OCI-LY7 (cell line): ENCODE data around the gene IGFBP2. TPM values are rescaled to one million over a fixed set of nuclear protein-coding genes. Genes with fewer than 3 reads are reported as not detected.

Experiments used
- BruUV-seq: library from RNA; stranded (reverse); fragments of 400-500 nt; replicated peaks from 2 replicates; lab custom pipeline; 2021; lab: Mats Ljungman, UMichigan
- CTCF ChIA-PET: fragments of 300-600 bp; sonication (Branson Sonifier 250); formaldehyde crosslinking; loops from one replicate; lab custom pipeline; 2022; ENCODE audit warnings: antibody characterized with exemption; ENCODE audit not compliant: unreplicated experiment; lab: Charles Lee
- POLR2A ChIA-PET: fragments of 300-600 bp; sonication (Branson Sonifier 250); formaldehyde crosslinking; loops from one replicate; lab custom pipeline; 2022; ENCODE audit warnings: antibody characterized with exemption; lab: Charles Lee
- DNase-seq: peaks from one replicate; pipeline ENCODE4 v3.0.0-alpha.2; 2015; ENCODE audit warnings: low spot score
- H2AFZ ChIP-seq: fragments of 200-600 bp; sonication (generic), shearing (Covaris generic); 2 replicates; pipeline ENCODE4 v1.6.1; 2014; ENCODE audit warnings: mild to moderate bottlenecking, antibody characterized with exemption, low read length, moderate library complexity
- H3K27ac ChIP-seq: fragments of 200-600 bp; sonication (generic); 2 replicates; pipeline ENCODE4 v1.5.1; 2014; ENCODE audit warnings: mixed run types, low read depth, mild to moderate bottlenecking, moderate library complexity, low read length, inconsistent platforms; ENCODE audit not compliant: poor library complexity, severe bottlenecking
- H3K36me3 ChIP-seq: fragments of 200-600 bp; sonication (generic); 2 replicates; pipeline ENCODE4 v1.6.1; 2014; ENCODE audit warnings: mild to moderate bottlenecking, antibody characterized with exemption, low read length, moderate library complexity, mixed read lengths; ENCODE audit not compliant: insufficient read depth
- H3K4me1 ChIP-seq: fragments of 200-600 bp; sonication (generic); 2 replicates; pipeline ENCODE4 v1.5.1; 2014; ENCODE audit warnings: mild to moderate bottlenecking, low read length; ENCODE audit not compliant: insufficient read depth, poor library complexity, severe bottlenecking
- H3K4me2 ChIP-seq: fragments of 200-600 bp; sonication (generic); 2 replicates; pipeline ENCODE4 v1.6.1; 2014; ENCODE audit warnings: mild to moderate bottlenecking, low read length
- H3K4me3 ChIP-seq: fragments of 200-600 bp; sonication (generic); 2 replicates; pipeline ENCODE4 v1.5.1; 2014; ENCODE audit warnings: mild to moderate bottlenecking, low read depth, low read length; ENCODE audit not compliant: poor library complexity, severe bottlenecking
- H3K79me2 ChIP-seq: fragments of 200-600 bp; sonication (generic); 2 replicates; pipeline ENCODE4 v1.6.1; 2016; ENCODE audit warnings: low read depth, mild to moderate bottlenecking, low read length, moderate library complexity, mixed read lengths; ENCODE audit not compliant: insufficient read depth
- H3K9me2 ChIP-seq: fragments of 200-600 bp; sonication (generic); 2 replicates; pipeline ENCODE4 v1.6.1; 2016; ENCODE audit warnings: mild to moderate bottlenecking, low read length, mixed read lengths; ENCODE audit not compliant: insufficient read depth
- H3K9me3 ChIP-seq: fragments of 200-600 bp; sonication (generic); 2 replicates; pipeline ENCODE4 v1.6.1; 2014; ENCODE audit warnings: mild to moderate bottlenecking, mixed run types, low read length, mixed read lengths
- H4K20me1 ChIP-seq: fragments of 200-600 bp; sonication (generic); 2 replicates; pipeline ENCODE4 v1.6.1; 2014; ENCODE audit warnings: mild to moderate bottlenecking, antibody characterized with exemption, low read length, moderate library complexity, mixed read lengths; ENCODE audit not compliant: insufficient read depth
- EZH2phosphoT487 ChIP-seq: fragments of 200-600 bp; sonication (generic); IDR thresholded peaks from 2 replicates; pipeline ENCODE4 v1.6.1; 2018; ENCODE audit warnings: low read depth, borderline replicate concordance, mild to moderate bottlenecking, mixed run types, antibody characterized with exemption, low read length, moderate library complexity, mixed read lengths
- intact Hi-C: fragments of 100-400 bp; cut with micrococcal nuclease; formaldehyde crosslinking; loops from one replicate; pipeline ENCODE4 v1.10.0; 2022; ENCODE audit not compliant: unreplicated experiment
- total RNA-seq, 2 experiments: library from RNA; depleted of rRNA in 1 of 2; stranded (reverse); fragments of >200 nt in 1 of 2; shearing (Covaris generic) in 1 of 2; gene quantifications; 2 replicates each; pipeline ENCODE4 v1.2.3, GENCODE V29; 2014 to 2022
- TF ChIP-seq, protein P1 (sequence below): fragments of 200-600 bp; sonication (generic); conservative IDR thresholded peaks from 2 replicates; pipeline ENCODE4 v1.5.1; 2014; ENCODE audit warnings: mild to moderate bottlenecking, antibody characterized with exemption, low read length, moderate library complexity, mixed read lengths

Gene IGFBP2
- total RNA-seq, 2 experiments from 2014 or later = 0.66 TPM; not detected in 1

DNA sequence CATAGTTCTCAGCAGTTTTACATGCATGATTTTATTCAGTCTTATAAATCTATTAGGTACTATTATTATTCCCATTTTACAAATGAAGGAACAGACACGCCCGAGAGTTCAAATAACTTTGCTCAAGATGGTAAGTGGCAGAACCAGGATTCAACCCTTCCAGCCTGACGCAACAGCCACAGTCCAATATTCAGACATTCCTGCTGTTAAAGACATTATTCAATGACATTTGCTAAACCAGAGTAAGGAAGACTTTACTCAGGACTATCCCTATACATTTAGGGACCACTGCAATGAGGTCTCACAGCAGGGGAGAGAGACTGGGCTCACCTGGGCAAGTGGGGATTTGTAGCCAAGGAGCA lies 29.4 kb upstream of the IGFBP2 start:
- no peak for DNase-seq
- BruUV-seq = no TSS peak
- intact Hi-C loops = no loop called here
- H3K4me1 ChIP-seq = peaks cover 46% of the 10 kb centered on the region
- no peak overlapping the region for H3K27ac ChIP-seq
- no peaks in the 10 kb centered on the region for H4K20me1 ChIP-seq
- no peak for TF ChIP-seq EZH2phosphoT487
- TF ChIP-seq, protein P1, sequence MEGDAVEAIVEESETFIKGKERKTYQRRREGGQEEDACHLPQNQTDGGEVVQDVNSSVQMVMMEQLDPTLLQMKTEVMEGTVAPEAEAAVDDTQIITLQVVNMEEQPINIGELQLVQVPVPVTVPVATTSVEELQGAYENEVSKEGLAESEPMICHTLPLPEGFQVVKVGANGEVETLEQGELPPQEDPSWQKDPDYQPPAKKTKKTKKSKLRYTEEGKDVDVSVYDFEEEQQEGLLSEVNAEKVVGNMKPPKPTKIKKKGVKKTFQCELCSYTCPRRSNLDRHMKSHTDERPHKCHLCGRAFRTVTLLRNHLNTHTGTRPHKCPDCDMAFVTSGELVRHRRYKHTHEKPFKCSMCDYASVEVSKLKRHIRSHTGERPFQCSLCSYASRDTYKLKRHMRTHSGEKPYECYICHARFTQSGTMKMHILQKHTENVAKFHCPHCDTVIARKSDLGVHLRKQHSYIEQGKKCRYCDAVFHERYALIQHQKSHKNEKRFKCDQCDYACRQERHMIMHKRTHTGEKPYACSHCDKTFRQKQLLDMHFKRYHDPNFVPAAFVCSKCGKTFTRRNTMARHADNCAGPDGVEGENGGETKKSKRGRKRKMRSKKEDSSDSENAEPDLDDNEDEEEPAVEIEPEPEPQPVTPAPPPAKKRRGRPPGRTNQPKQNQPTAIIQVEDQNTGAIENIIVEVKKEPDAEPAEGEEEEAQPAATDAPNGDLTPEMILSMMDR = no peak
- H3K9me2 ChIP-seq = no peaks in the 10 kb centered on the region
- H3K79me2 ChIP-seq = no peaks in the 10 kb centered on the region
- no peak overlapping the region for H3K4me3 ChIP-seq
- ChIA-PET CTCF (no interaction called here), POLR2A (interaction anchor here (1.2 kb wide), 1 partner anchor 105 kb away, joined by 4 read pairs; the partner anchor contains the start of gene RPL37A)
- no peaks in the 10 kb centered on the region for H3K36me3 ChIP-seq
- H2AFZ ChIP-seq = no peak overlapping the region
- no peaks in the 10 kb centered on the region for H3K9me3 ChIP-seq
- H3K4me2 ChIP-seq = no peak overlapping the region

DNA sequence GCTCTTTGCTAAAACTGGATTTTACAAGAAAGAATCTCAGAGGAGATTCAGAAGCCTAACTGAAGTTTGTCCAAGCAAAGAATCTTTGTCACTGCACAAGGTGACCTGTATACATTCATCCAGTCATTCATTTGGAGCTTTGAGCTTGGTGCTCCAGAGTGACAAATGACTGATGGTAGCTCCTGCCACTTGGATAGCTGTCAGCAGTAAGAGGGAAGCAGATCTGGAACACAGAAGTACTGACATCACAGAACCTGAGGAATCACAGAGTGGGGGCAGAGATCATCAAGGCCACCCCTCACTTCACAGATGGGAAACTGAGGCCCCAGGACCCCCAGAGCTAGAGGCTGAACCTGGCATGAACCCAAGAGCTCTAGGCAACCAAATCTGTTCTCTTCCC lies 28.8 kb upstream of the IGFBP2 start:
- TF ChIP-seq, protein P1 = no peak
- no peak for TF ChIP-seq EZH2phosphoT487
- no peak overlapping the region for H3K4me2 ChIP-seq
- no peaks in the 10 kb centered on the region for H3K79me2 ChIP-seq
- no peaks in the 10 kb centered on the region for H4K20me1 ChIP-seq
- no peak overlapping the region for H2AFZ ChIP-seq
- ChIA-PET POLR2A (interaction anchor here (1.2 kb wide), 1 partner anchor 106 kb away, joined by 4 read pairs; the partner anchor contains the start of gene RPL37A), CTCF (no interaction called here)
- no peaks in the 10 kb centered on the region for H3K9me2 ChIP-seq
- intact Hi-C loops = no loop called here
- H3K9me3 ChIP-seq = no peaks in the 10 kb centered on the region
- no peaks in the 10 kb centered on the region for H3K36me3 ChIP-seq
- no peak overlapping the region for H3K4me3 ChIP-seq
- no peak for DNase-seq
- H3K4me1 ChIP-seq = peaks cover 46% of the 10 kb centered on the region
- no TSS peak for BruUV-seq
- no peak overlapping the region for H3K27ac ChIP-seq

DNA sequence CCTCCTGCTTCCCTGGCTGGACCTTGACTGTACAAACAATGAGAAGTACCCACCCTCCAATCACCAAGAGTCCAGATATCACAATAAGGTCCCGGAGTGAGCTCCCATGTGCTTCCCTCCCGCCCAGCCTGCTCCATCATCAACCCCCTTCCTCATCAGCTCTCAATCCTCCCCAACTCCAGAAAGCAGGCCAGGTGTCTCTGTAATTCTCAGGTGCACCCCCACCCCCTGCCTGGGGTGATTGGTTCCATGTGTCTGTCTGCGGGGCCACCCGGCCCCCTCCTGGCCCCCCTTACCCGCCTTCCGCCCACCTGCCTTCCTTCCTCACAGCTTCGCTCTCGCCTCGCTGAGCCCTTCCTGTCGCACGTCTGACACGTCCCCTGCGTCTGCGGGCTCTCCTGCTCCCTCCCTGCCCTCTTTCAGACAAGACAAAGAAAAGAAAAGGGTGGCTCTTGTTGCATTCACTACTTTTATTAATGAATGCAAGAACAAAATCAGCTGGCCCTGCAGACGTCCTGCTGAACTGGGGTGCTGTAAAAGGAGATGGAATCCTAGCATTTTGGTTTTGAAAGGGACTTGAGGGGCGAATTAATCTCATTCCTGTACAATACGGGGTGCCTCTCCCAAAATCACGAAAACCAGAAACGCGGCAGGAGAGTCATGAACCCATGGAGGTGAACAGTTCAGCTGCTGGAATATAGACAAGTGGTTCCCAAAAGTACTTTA lies 26.5 kb upstream of the IGFBP2 start:
- no peaks in the 10 kb centered on the region for H3K9me2 ChIP-seq
- TF ChIP-seq, protein P1 = no peak
- TF ChIP-seq EZH2phosphoT487 = no peak
- ChIA-PET CTCF (no interaction called here), POLR2A (interaction anchor here (0.7 to 1.2 kb wide), 2 partner anchors 21 to 108 kb away, joined by 3 read pairs; partner anchors contain the start of gene RPL37A)
- DNase-seq = peak; percentile 84
- no peaks in the 10 kb centered on the region for H4K20me1 ChIP-seq
- H3K36me3 ChIP-seq = no peaks in the 10 kb centered on the region
- no peaks in the 10 kb centered on the region for H3K9me3 ChIP-seq
- H3K4me1 ChIP-seq = peaks cover 46% of the 10 kb centered on the region
- peak overlapping the region; percentile 29 for H3K27ac ChIP-seq
- intact Hi-C loops = no loop called here
- peak overlapping the region; percentile 58 for H3K4me2 ChIP-seq
- peak overlapping the region; percentile 35 for H3K4me3 ChIP-seq
- H3K79me2 ChIP-seq = no peaks in the 10 kb centered on the region
- H2AFZ ChIP-seq = peak overlapping the region; percentile 76; the same call in 1 of the 2 replicates
- BruUV-seq = no TSS peak
